KMS-11 (cell line): ENCODE results near the gene SNTG2.
A peak's percentile ranks its signal among the peaks of the same experiment; 100 is the strongest.

Experiments used
- H2AFZ ChIP-seq: fragments of 200-600 bp; sonication (generic); 2 replicates; pipeline ENCODE4 v1.6.1; 2016; ENCODE audit warnings: antibody characterized with exemption, mixed run types, low read depth
- H3K27ac ChIP-seq: fragments of 200-600 bp; sonication (generic); 2 replicates; pipeline ENCODE4 v1.6.1; 2016; ENCODE audit warnings: mild to moderate bottlenecking, mixed run types
- H3K27me3 ChIP-seq: fragments of 200-600 bp; sonication (generic); 2 replicates; pipeline ENCODE4 v1.6.1; 2017; ENCODE audit warnings: mild to moderate bottlenecking, low read depth, mixed run types, moderate library complexity; ENCODE audit not compliant: insufficient read depth
- H3K36me3 ChIP-seq: fragments of 200-600 bp; sonication (generic); 2 replicates; pipeline ENCODE4 v1.6.1; 2017; ENCODE audit warnings: mild to moderate bottlenecking, mixed run types; ENCODE audit not compliant: insufficient read depth
- H3K4me1 ChIP-seq: fragments of 200-600 bp; sonication (generic); 2 replicates; pipeline ENCODE4 v1.6.1; 2016; ENCODE audit warnings: mild to moderate bottlenecking, low read depth, mixed run types; ENCODE audit not compliant: poor library complexity, severe bottlenecking
- H3K4me2 ChIP-seq: fragments of 200-600 bp; sonication (generic); 2 replicates; pipeline ENCODE4 v1.7.0; 2016; ENCODE audit warnings: mild to moderate bottlenecking, mixed run types
- H3K4me3 ChIP-seq: fragments of 200-600 bp; sonication (generic); IDR thresholded peaks from 2 replicates; pipeline ENCODE4 v1.6.1; 2017; ENCODE audit warnings: low read depth, low read length, mixed read lengths; ENCODE audit not compliant: insufficient read depth
- H3K79me2 ChIP-seq: fragments of 200-600 bp; sonication (generic); 2 replicates; pipeline ENCODE4 v1.6.1; 2016; ENCODE audit warnings: low read depth, mixed run types; ENCODE audit not compliant: insufficient read depth
- H3K9ac ChIP-seq: fragments of 200-600 bp; sonication (generic); 2 replicates; pipeline ENCODE4 v1.6.1; 2016; ENCODE audit warnings: mild to moderate bottlenecking, mixed run types
- H4K20me1 ChIP-seq: fragments of 200-600 bp; sonication (generic); 2 replicates; pipeline ENCODE4 v1.6.1; 2016; ENCODE audit warnings: mild to moderate bottlenecking, mixed run types; ENCODE audit not compliant: insufficient read depth
- TF ChIP-seq, protein P1 (sequence below): fragments of 200-600 bp; sonication (generic); conservative IDR thresholded peaks from 2 replicates; pipeline ENCODE4 v1.6.1; 2017; ENCODE audit warnings: low read depth, mild to moderate bottlenecking, antibody characterized with exemption, low read length, moderate library complexity, mixed read lengths

SNTG2 gene

DNA sequence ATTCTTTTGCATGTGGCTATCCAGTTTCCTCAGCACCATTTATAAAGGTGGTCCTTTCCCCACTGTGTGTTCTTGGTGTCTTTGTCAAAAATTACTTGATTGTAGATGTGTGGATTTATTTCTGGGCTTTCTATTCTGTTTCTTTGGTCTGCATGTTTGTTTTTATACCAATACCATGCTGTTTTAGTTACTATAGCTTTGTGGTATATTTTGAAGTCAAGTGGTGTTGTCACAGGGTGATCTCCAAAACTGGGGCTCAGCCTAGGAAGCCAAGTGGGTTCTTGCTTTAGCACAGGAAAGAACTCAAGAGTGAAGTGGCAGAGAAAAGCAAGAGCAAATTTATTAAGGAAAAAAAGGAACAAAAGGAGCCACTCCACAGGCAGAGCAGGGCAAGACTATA lies 6.0 kb upstream of the SNTG2 start:
- no peaks in the 10 kb centered on the region for H3K79me2 ChIP-seq
- H3K36me3 ChIP-seq: no peaks in the 10 kb centered on the region
- H3K4me3 ChIP-seq: no peak overlapping the region
- no peak overlapping the region for H3K4me2 ChIP-seq
- H2AFZ ChIP-seq: no peak overlapping the region
- H3K9ac ChIP-seq: no peak overlapping the region
- peaks cover 13% of the 10 kb centered on the region for H3K27me3 ChIP-seq
- no peak overlapping the region for H3K27ac ChIP-seq
- H3K4me1 ChIP-seq: peaks cover 20% of the 10 kb centered on the region
- H4K20me1 ChIP-seq: no peaks in the 10 kb centered on the region
- TF ChIP-seq, protein P1, sequence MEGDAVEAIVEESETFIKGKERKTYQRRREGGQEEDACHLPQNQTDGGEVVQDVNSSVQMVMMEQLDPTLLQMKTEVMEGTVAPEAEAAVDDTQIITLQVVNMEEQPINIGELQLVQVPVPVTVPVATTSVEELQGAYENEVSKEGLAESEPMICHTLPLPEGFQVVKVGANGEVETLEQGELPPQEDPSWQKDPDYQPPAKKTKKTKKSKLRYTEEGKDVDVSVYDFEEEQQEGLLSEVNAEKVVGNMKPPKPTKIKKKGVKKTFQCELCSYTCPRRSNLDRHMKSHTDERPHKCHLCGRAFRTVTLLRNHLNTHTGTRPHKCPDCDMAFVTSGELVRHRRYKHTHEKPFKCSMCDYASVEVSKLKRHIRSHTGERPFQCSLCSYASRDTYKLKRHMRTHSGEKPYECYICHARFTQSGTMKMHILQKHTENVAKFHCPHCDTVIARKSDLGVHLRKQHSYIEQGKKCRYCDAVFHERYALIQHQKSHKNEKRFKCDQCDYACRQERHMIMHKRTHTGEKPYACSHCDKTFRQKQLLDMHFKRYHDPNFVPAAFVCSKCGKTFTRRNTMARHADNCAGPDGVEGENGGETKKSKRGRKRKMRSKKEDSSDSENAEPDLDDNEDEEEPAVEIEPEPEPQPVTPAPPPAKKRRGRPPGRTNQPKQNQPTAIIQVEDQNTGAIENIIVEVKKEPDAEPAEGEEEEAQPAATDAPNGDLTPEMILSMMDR: no peak

DNA sequence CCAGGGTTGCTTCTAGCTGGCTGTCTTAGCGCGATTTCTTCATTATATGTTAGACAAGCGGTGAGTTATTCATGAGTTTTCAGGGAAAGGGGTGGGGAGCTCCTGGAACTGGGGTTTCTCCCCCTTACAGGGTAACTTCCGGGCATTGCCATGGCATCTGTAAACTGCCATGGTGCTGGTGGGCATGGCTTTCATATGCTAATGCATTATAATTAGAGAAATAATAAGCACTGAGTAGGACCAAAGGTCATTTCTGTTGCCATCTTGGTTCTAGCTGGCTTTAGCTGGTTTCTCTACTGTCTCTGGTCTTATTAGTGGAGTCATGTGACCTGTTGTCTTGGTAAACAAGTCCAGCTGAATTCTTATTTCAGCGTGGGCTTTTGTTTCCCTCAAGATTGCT lies 5.5 kb upstream of the SNTG2 start:
- Histone ChIP-seq H3K79me2 (no peaks in the 10 kb centered on the region), H3K36me3 (no peaks in the 10 kb centered on the region), H3K4me3 (no peak overlapping the region), H3K4me2 (no peak overlapping the region), H3K27ac (no peak overlapping the region), H3K9ac (no peak overlapping the region), H4K20me1 (no peaks in the 10 kb centered on the region), H3K4me1 (peaks cover 20% of the 10 kb centered on the region), H3K27me3 (peaks cover 14% of the 10 kb centered on the region), H2AFZ (no peak overlapping the region)
- TF ChIP-seq, protein P1: no peak

DNA sequence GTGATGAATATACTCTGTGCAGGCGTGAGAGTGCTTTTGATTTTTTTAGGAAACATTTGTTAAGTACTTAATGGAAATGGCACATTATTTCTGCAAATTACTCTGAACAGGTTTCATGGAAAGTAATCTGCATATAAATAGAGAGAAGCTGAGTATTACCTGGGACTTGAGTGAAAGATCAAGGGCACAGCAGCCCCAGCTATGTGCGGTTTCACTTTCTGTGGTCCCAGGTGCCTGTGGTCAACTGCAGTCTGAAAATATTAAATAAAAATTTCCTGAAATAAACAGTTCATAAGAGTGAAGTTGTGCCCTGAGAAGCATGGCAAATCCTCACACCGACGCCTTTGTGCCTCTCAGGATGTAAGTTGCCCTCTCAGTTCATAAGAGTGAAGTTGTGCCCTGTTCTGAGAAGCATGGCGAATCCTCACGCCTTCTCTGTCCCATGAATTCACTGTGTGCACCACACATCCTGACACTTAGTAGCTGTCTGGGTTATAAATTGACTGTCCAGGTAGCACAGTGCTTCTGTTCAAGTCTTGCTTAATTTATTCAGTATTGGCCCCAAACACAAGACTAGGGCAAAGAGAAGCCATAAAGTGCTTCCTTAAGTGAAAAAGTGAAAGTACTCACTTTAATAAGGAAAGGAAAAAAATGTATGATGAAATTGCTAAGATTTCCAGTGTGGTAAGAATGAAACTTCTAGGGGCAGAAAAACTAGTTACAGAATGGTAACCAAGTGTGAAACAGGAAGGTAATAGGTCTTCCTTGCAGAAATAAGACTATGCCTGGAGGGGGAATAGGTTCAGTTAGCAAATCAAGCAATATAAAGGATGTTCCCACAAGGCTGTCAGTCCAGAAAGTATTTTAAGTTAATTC lies 4.3 kb upstream of the SNTG2 start:
- TF ChIP-seq, protein P1: no peak

DNA sequence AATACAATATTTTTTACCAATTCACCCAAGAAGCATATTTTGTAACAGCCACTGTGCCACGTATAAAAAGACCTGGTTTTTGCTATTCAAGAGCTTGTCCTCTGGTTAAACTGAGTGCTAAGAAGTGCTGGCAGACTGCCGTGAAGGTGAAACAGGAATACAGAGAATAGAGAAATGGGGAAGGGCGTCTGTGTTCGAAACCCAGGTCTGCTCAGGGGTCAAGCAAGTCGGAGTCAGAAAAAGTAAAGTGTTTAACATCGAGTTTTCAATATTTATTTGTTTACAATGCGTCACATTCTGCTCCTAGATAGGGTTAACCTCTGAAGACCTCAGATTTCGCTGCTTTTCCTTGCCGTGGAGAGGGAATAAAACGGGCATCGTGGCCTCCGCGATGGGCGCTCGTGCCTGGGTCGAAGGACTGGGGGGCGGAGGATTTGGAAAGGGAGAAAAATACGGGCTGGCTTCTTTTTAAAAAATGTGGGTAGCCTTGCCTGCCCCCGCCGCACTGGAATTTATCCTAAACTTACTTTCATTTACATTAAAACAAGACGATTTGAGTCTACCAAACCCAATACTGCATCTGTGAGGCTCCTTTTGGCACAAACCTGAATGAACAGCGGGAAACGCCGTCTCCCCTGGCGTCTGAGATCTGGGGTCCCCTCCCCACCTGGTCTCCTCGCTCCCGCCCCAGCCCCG lies 1.1 kb upstream of the SNTG2 start:
- H3K4me1 ChIP-seq: peaks cover 20% of the 10 kb centered on the region
- no peak overlapping the region for H3K9ac ChIP-seq

More for the DNA sequence above, 4.3 kb upstream of the SNTG2 start:
- no peaks in the 10 kb centered on the region for H3K79me2 ChIP-seq
- H3K4me2 ChIP-seq: peak overlapping the region; percentile 33; the same call in 1 of the 2 replicates
- H3K27me3 ChIP-seq: peaks cover 14% of the 10 kb centered on the region
- H2AFZ ChIP-seq: no peak overlapping the region
- no peak overlapping the region for H3K9ac ChIP-seq
- no peak overlapping the region for H3K4me3 ChIP-seq
- H3K4me1 ChIP-seq: peaks cover 20% of the 10 kb centered on the region
- no peaks in the 10 kb centered on the region for H3K36me3 ChIP-seq
- H4K20me1 ChIP-seq: no peaks in the 10 kb centered on the region
- H3K27ac ChIP-seq: no peak overlapping the region

More for the DNA sequence above, 1.1 kb upstream of the SNTG2 start:
- H3K27ac ChIP-seq: no peak overlapping the region
- H3K36me3 ChIP-seq: no peaks in the 10 kb centered on the region
- H3K4me2 ChIP-seq: peak overlapping the region; percentile 57
- TF ChIP-seq, protein P1: no peak
- H2AFZ ChIP-seq: peak overlapping the region; percentile 54; the same call in 1 of the 2 replicates
- H3K79me2 ChIP-seq: no peaks in the 10 kb centered on the region
- H3K4me3 ChIP-seq: no peak overlapping the region
- H3K27me3 ChIP-seq: peaks cover 14% of the 10 kb centered on the region
- H4K20me1 ChIP-seq: no peaks in the 10 kb centered on the region
